T-helper 1 cell (primary cell): ENCODE measurements around the gene KCNN4.
"Not testable (repeated sequence)": the region's sequence is repeated elsewhere in the genome, so short reads cannot be mapped to it uniquely, and the experiment has no call there.

ENCODE experiments used
- DNase-seq, 5 donors: peaks; one replicate each; pipeline ENCODE4 v3.0.0-alpha.2; 2012 to 2020

KCNN4 gene

DNA sequence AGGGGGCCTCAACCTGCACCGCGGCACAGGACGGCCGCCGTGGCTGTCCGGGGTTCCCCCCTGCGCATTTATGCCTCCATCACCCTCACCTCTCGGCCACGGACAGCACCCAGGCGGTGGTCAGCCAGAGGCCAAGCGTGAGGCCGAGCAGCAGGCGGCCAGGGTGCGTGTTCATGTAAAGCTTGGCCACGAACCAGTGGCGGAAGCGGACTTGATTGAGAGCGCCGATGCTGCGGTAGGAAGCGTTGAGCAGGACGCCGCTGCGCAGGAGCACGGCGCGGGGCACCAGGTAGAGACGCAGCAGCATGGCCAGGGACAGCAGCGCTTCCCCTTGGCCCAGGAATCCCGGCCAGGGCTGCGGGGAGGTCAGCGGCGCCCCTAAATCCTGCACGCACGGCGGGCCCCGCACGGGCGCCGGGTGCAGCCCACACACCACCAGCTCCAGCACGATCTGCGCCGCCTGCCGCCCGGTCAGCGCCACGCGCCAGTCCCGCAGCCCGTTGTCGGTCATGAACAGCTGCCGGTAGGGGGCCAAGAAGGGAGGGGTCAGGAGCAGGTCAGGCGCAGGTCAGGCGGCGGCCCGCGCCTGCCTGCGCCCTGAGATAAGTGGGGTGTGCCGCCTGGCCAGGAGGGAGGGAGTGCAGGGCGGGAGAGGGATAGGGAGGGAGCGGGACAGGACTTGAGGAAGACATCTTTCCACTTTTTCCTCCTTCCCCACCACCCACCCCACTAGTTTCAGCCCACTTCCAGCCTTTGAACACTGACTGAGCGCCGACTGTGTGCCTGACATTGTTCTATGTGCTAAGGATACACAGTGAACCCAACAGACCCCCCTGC lies 6.5 kb downstream of the KCNN4 start:
- DNase-seq = no peak

DNA sequence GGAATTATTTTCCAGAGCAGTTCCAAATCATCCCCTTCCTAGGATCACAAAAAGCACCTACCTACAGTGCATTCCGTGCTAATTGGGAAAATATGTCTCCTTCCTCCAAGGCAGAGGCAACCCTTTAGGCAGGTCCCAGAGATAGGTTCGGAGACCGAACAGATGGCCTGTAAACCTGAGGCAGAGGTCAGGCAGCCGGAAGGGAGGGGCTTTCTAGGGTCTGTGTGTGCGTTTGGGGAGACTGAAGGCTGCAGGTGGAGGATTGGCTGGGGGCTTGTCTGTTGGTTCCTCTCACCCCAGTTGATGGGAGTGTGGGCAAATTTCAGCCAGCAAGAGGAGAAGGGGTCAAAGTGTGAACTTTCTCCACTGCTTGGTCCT lies 7.1 kb downstream of the KCNN4 start:
- DNase-seq = no peak

DNA sequence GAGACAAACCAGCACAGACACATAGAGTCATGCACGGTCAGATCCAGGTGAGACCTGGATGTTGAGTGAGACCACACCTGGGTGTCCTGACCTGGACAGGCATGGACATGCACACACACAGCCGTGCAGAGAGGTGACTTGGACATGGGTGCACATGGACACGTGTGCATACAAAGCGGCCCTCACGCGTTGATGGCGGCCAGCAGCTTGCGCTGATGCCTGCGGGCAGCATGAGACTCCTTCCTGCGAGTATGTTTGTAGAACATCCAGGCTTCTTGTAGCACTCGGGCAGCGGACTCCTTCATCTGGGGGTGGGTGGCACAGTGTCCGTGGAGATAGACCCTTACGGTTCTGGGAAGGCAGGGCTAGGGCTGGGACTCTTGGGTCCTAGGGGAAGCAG lies 11.5 kb downstream of the KCNN4 start:
- DNase-seq = no peak

DNA sequence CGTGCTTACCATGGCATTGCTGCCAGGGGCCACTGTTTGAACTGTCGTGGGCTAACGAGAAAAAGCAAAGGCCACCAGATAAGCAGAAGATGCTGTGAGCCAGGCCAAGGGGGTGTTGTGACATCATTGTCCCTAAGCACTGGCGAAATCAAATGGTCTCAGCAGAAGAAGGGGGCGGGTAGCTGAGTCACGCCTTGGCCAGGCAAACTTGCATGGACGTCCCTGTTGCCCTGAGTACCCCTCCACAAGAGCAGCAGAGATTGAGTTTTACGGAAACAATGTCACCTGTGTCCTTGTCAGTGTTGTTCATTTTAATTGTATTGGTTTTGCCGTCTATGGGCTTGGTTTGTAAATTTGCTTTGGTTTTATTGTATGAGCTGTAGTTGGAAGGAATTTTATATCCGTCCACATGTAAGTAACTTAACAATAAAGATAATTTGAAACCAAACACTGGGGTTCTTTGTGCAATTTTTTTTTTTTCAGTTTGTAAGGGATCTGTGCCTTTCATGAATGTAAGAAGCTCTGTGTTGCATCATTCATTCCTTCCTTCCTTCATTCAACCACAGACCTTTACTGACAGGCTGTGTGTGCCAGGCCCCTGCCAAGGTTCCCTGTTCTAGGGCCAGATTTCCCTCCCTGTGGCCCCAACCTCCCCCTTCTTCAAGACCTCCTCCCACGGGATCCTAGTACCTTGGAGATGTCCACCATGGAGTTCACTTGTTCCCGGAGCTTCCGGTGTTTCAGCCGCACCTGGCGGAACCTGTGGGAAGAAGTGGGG lies 12.3 kb downstream of the KCNN4 start:
- DNase-seq = no peak

DNA sequence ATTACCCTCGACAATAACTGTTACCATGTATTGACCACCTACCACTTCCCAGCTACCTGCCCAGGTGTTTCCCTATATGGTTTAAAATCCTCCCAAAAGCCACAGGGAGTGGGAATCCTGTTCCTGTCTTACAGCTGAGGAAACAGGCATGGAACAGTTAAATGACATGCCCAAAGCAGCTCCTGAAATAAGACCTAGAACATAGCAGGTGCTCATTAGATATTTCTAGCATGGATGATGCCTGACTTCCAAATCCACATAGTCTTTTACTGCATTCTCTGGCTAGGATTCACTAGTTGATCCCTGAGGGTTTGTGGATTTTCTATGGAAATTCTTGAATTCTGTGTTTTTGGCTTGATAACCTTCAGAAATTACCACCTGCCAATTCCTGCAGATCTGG lies 13.0 kb downstream of the KCNN4 start:
- no peak for DNase-seq

DNA sequence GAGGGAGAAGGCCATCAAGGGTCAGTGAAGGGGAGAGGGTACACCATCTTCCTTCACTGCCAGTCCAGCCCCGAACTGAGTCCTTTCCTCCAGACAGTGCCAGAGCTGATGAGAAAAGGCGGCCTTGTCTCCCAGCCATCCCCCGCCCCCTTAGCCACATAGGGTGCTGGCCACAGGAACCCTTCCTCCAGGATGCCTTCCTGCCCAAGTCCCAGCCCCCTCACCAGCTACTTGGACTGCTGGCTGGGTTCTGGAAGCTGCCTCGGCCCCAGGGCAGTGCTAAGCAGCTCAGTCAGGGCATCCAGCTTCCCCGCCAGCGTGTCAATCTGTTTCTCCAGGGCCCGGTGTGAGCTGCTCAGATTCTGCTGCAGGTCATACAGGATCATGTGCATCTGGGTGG lies 13.5 kb downstream of the KCNN4 start:
- DNase-seq = no peak

DNA sequence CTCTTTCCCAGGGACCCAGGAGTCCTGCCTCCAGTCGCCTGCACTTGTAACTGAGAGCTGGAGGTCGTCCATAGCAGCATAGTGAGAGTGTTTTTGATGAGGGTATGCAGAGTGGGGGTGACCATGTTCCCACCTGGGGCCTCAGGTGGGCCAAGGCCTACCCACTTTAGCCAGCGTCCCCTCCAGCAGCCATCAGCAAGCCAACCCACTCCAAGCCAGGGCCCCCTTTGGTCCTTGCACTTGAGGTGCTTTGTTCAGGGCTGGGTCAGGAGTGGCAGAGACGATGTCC lies 14.1 kb downstream of the KCNN4 start:
- DNase-seq = no peak

DNA sequence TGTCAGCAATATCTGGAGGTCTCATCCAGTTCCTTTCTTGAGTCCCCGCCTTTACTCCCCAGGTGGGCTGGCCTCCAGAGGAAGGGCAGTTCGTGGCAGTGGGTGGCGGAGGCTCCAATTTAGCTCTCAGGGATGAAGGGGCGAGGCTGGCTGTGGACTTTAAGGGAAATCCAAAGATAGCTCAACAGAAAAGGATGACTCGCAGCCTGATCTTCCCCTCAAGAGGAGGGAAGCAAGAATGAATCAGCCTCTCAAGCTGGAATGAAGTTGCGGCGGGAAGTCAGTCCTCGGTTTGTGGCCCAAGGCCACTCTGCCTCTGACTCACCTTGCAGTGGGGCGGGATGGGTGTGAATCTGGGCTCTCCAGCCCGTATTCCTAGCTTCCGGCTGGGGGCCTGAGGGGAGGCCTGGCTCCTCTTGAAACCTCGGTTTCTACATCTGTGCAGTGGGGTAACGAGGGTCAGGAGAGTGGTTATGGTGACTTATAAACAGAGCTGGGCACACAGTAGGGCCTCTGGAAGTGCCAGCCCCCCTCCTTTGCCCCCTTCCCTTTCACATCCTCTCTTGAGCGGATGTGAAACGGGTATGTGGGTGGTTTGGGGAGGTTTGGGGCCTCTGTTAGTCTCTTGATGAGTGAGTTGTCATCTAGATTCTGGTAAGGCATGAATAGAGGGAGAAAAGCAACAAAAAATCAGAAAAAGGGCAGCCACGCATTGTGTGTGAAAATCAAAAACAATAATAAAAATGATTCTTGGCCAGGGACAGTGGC lies 15.5 kb downstream of the KCNN4 start:
- DNase-seq = peak; percentile 32 to 94 (median 58)

DNA sequence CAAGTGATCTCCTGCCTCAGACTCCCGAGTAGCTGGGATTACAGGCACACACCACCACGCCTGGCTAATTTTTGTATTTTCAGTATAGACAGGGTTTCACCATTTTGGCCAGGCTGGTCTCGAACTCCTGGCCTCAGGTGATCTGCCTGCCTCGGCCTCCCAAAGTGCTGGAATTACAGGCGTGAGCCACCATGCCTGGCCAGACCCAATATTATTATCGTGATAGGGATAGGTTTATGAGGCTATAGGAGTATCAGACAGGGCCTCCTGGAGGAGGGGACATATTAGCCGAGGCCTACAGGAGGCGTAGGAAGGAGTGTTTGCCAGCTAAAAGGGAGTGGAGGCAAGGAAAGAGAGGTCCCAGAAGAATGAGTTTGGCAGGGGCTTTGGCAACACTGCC lies 16.1 kb downstream of the KCNN4 start:
- DNase-seq = not testable (repeated sequence)

DNA sequence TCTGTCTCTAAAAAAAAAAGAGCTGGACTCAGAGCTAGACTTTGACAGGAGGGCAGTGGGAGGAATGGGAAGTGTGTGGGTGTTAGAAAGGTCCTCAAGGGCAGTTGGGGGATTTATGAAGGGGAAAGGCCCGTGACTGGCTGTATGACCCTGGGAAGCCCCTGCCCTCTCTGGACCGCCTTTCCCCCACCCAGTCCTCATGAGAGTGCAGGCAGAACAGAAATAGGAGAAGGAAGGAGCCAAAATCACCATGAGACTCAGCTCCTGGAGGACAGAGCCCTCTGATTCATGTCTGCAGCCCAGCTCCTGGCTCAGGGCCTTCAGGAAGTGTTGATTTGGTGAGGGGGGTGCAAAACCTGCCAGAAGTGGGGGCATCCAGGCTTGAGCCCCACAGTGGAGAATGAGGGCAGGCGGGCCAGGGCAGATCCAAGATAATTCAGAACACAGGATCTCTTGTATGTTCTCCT lies 17.3 kb downstream of the KCNN4 start:
- no peak for DNase-seq

DNA sequence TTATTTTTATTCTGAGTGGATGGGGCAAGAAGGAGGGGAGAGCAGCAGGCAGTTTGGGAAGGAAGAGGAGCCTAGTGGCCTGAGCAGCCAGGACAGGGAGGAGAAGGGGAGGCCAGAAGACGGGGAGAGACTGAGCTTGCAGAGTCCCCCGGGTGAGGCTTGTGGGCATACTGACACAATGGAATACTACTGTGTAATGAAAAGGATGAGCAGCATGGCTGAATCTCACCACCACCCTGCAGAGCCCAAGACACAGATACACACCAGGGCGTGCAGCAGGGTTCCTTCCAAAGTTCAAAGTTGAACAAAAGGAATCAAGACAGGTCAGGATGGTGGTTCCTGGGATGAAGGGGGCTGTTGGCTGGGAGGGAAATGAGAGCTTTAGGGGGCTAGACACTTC lies 18.0 kb downstream of the KCNN4 start:
- no peak for DNase-seq

DNA sequence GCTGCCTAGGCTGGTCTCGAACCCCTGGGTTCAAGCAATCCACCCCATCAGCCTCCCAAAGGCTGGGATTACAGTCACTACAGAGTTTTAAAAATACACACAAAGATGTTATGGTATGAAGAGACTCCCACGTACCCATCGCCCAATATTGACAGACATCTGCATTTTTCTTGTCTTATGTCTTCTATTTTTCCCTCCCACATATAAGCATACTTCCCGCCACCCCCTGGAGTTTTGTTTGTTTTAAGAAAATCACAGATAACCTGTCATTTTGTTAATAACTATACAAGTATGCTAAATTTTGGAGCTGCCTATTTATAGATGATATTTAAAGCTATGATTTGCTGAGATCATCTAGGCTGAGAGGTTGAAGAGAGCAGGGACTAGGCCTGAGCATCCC lies 19.8 kb downstream of the KCNN4 start:
- no peak for DNase-seq

DNA sequence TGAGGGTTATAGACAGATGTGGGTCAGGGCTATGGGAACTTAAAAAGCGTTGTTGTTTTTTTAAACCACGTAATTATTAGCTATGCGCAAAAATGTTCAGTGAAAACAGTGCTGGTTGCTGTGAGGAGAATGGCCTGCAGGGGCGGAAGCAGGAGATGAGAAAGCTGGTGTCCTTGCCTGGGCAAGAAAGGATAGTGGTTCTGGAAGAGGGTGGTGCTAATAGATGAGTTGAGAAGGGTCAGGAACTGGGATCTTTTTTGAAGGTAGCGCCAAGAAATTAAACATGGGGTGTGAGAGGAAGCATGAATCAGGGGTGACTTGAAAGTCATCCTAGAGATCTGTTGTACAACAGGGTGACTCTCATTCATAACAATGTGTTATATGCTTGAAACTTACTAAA lies 21.3 kb downstream of the KCNN4 start:
- DNase-seq = no peak

DNA sequence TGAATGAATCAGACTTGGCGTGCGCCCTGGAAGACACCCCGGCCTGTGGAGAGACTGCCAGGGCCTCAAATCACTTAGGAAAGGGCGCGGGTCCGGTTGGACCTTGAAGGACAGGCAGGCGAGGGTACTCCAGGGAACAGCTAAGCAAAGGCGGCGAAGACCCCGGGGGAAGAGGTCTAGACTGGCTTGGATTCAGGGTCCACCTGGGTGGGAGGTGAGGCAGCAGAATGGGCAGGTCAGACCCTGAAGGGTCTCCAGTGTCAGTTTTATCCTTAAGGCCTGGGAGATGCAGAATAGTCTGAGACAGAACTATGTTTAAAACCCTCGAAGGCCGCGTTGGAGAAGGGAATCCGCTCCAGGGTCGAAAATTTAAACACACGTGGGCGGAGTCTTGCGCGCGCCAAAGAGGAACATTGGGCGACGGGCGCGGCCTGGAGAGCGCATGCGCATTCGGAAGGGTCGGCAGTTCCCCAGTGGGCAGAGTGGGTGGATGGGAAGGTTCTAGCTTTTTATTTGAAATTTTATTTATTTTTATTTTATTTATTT lies 25.4 kb downstream of the KCNN4 start:
- peak; percentile 66 to 86 (median 75) for DNase-seq

DNA sequence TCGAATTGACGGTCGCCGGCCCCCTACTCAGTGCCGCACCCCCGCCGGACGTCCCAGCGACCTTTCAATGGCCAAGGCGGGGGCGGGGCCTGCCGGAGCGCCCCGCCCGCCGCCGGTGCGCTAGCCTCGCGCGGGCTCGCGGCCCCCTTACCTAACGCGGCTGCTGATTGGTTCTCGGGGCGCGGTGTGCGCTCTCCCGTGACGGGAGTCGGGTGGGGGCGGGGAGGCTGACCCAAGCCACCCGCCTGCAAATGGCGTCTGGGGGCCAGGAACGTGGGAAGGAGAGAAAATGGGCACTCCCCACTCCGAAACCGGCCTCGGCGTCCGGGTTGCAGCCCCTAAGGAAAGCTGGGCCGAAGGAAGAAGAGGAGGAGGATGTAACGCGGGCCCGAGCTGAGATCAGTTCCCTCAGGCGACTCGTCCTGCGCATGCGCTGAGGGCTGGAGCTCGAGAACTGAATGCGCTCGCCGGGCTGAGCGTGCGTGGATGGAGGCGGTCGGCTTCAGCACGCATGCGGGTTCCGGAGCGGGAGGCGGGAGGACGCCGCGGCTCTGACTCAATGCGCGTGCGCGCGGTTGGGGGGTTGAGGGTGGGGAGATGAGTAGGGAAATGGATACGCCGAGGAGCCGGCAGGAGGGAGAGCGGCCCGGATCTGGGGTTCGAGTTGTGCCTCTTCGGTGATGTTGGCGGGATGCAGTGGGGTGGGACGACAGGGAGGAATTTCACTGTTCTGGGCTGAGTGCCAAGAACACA lies 26.1 kb downstream of the KCNN4 start, which contains the start of gene SMG9:
SMG9 (minus strand) TSS at position 460 of the 753 bp plus-strand sequence. CDS start 4,221 bp downstream, outside the sequence.
- peak; percentile 98 to 99 (median 99) for DNase-seq

DNA sequence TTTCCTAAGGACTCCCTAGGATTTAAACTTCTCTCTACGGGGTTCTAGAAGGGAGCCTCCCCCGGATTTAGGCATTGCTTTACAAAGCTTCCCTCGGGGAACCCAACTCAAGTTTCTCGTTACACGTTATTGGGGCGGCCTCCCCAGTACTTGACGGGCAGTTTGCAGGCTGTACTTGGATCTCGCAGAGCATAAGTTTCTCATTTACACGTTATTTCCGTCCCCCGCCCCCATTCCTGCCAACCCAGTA lies 26.6 kb downstream of the KCNN4 start:
- no peak for DNase-seq

DNA sequence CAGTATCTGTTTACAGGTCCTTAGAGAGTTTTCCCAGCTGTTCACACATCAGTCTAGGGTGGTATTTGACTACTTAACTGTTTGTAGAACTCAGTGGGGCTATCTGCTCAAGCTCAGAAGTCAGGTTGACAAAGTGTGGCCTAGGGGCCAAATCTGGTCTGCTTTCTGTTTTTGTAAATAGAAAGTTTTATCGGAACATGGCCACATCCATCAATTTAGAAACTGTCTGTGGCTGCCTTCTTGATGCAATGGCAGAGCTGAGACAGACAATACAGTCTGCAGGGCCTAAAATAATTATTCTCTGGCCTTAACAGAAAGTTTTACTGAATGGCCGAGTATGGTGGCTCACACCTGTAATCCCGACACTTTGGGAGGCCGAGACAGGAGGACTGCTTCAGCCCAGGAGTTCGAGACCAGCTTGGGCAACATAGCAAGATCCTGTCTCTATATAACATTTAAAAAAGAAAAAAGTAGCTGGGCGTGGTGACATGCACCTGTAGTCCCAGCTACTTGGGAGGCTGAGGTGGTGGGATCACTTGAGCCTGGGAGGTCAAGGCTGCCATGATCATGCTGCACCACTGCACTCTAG lies 28.4 kb downstream of the KCNN4 start:
- peak in 1 of 5 donors; percentile 47 for DNase-seq

DNA sequence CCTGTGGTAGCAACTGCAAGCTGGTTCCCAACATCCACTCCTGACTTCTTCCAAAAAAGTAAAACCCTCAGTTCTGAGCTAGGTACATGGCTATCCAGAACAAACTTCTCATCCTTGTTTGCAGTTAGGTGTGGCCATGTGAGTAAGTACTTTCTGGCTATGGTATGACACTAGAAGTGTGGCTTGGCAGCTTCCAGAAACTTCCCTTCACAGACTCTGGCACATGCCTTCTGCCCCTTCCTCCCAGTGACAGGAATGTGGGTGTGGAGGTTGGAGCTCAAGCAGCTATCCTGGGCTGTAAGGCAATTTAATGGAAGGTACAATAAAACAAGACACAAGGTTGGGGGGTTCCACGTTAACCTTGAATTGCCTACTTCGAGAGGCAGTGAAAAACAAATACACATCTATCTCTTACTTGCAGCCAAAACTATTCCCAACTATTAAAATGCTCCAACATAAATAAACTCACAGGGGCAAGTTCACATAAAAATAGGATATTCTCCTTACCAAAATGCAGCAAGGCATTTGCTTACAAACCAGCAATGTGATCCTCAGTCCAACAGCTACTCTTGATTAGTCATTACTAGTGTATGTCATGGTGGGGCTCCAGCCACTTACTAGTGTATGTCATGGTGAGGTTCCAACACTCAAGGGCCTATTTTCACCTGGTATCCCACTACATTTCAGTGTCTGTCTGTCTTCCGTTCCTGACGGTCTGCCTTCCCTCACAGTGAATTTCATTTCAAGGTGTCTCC lies 29.1 kb downstream of the KCNN4 start:
- peak in 1 of 5 donors; percentile 28 for DNase-seq

DNA sequence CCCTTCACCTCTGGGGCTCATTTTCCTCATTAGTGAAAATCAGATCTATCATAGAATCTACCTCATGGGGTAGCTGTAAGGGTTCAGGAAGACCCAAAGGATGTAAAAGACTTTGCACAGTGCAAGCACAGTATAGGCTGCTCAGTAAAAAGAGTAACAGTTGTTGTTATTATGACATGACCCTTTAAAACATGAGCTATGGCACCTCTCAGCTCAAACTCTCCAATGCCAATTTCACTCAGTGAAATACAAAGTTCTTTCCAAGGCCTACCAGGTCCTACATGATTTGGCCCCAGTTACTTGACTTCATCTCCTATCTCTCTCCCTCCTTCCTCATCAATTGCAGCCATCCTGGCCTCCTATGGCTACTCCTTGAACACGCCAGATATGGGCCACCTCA lies 30.9 kb downstream of the KCNN4 start:
- no peak for DNase-seq

DNA sequence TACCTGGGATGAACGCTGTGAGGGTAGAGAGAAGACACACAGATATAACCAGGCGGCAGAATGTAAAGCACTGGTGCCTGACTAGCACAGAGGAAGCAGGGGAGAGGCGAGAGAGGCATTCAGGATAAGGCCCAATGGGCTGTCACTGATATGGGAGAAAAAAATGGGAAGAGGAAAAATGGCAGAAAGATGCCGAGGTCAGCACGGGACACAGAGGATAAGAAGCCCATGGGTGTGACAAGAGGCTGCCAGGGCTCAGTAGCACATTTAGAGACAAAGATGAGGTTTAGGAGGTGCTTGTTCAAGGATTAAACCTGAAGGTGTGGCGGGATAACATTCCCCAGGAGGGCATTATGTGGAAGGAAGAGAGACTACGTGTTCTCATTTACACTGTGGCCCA lies 31.6 kb downstream of the KCNN4 start:
- DNase-seq = no peak

DNA sequence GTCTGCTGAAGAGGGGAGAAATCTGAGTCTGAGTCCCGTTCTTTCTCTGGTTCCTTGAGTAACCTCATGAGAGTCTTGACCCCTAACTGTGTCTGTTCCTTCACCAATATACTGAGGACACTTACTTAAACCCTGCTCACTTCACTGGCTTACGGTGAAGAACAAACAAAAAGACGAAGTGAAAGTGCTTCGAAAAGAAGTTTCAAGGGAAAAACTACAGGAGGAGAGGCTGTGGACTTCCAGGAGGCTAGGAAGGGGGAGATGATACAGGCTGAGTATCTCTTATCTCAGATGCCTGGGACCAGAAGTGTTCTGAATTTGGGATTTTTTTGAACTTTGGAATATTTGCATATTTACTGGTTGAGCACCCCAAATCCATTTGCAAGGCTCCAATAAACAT lies 32.1 kb downstream of the KCNN4 start:
- DNase-seq = no peak

DNA sequence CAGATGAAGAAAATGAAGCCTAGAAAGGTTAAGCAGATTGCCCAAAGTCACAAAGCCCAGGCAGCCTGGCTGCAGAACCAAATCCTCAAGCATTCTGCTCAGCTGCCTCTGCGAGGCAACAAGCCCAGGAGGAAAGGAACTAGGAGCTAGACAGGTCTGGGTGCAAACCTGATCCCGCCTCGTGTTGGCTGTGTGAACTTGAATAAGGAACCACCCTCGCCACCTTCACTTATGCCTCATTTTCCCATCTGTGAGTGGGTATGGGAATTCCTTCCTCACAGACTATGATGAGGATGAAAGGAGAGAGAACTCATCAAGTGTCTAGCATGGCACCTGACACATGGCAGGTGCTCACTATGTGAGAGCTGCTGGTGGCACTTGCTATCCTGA lies 32.6 kb downstream of the KCNN4 start:
- no peak for DNase-seq
